Stimulated activated naive CD4-positive, alpha-beta T cell (primary cell): ENCODE results near the gene HPS6.
"Not testable (repeated sequence)": the region's sequence is repeated elsewhere in the genome, so short reads cannot be mapped to it uniquely, and the experiment has no call there.

ENCODE experiments used
- DNase-seq, 6 experiments: peaks; one replicate each; lab custom pipeline; 2025; lab: John Stamatoyannopoulos, UW

The HPS6 gene

GRCh38 chr10:102064868-102065560 is at the start of gene HPS6:
HPS6 (plus strand) TSS chr10:102065349; CDS start chr10:102065475, 126 bp downstream.
- peak; percentile 67 to 82 (median 76) for DNase-seq

- DNase-seq = no peak
Observed at GRCh38 chr10:102016416-102016815, 48.7 kb upstream of the HPS6 start.

GRCh38 chr10:102017295-102017694 is 47.9 kb upstream of the HPS6 start:
- DNase-seq = no peak

GRCh38 chr10:102020938-102021337 is 44.2 kb upstream of the HPS6 start:
- no peak for DNase-seq

- DNase-seq = no peak
Observed at GRCh38 chr10:102024799-102025198, 40.4 kb upstream of the HPS6 start.

- no peak for DNase-seq
Observed at GRCh38 chr10:102027261-102027660, 37.9 kb upstream of the HPS6 start.

GRCh38 chr10:102033787-102034186 is 31.4 kb upstream of the HPS6 start:
- no peak for DNase-seq

GRCh38 chr10:102035807-102036206 is 29.3 kb upstream of the HPS6 start:
- DNase-seq = not testable (repeated sequence)

- DNase-seq = no peak
Observed at GRCh38 chr10:102038410-102038809, 26.7 kb upstream of the HPS6 start.

GRCh38 chr10:102040305-102041050 is 24.7 kb upstream of the HPS6 start:
- no peak for DNase-seq

- DNase-seq = no peak
Observed at GRCh38 chr10:102045292-102045691, 19.9 kb upstream of the HPS6 start.

GRCh38 chr10:102046095-102046494 is 19.1 kb upstream of the HPS6 start:
- no peak for DNase-seq

- DNase-seq = not testable (repeated sequence)
Observed at GRCh38 chr10:102054881-102055646, 10.1 kb upstream of the HPS6 start.

- peak; percentile 70 to 86 (median 82) for DNase-seq
Observed at GRCh38 chr10:102055647-102056419, 9.3 kb upstream of the HPS6 start, which contains the start of gene ARMH3. ARMH3 (minus strand) TSS chr10:102056173; CDS start chr10:102040114, 16,059 bp downstream.

- no peak for DNase-seq
Observed at GRCh38 chr10:102059987-102060386, 5.2 kb upstream of the HPS6 start.

GRCh38 chr10:102064503-102064867 is 664 bp upstream of the HPS6 start:
- no peak for DNase-seq

- DNase-seq = peak in 2 of 6 experiments; percentile 7 to 40
Observed at GRCh38 chr10:102065561-102066398, 631 bp downstream of the HPS6 start.

- no peak for DNase-seq
Observed at GRCh38 chr10:102066399-102067088, 1.4 kb downstream of the HPS6 start.

- no peak for DNase-seq
Observed at GRCh38 chr10:102067091-102067916, 2.2 kb downstream of the HPS6 start.
